GM12801 (cell line): ENCODE measurements around the gene TELO2.

Experiments
- CTCF ChIP-seq: IDR thresholded peaks from one replicate; pipeline ENCODE4 v1.5.1; 2011; ENCODE audit warnings: control low read depth; ENCODE audit not compliant: insufficient read length; ENCODE audit errors: extremely low read depth

The TELO2 gene

DNA sequence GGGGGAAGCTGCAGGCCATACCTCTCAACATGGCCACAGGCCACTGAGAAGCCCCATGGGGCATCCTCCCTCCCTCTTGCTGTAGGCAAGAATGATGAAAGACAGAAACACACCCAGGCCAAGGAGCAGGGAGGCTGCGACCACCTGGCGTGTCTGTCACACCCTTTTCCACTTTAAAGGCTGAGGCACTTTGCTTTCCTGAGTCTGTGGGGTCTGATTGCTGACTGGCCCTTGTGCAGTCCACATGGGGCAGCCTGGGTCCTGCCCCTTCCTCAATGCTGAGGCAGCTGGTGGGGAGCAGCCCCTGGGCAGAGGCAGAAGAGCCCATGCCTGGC is 49.0 kb downstream of the TELO2 start:
- no peak for TF ChIP-seq CTCF

GRCh38 chr16:1542533-1542932 is 49.4 kb downstream of the TELO2 start:
- no peak for TF ChIP-seq CTCF

DNA sequence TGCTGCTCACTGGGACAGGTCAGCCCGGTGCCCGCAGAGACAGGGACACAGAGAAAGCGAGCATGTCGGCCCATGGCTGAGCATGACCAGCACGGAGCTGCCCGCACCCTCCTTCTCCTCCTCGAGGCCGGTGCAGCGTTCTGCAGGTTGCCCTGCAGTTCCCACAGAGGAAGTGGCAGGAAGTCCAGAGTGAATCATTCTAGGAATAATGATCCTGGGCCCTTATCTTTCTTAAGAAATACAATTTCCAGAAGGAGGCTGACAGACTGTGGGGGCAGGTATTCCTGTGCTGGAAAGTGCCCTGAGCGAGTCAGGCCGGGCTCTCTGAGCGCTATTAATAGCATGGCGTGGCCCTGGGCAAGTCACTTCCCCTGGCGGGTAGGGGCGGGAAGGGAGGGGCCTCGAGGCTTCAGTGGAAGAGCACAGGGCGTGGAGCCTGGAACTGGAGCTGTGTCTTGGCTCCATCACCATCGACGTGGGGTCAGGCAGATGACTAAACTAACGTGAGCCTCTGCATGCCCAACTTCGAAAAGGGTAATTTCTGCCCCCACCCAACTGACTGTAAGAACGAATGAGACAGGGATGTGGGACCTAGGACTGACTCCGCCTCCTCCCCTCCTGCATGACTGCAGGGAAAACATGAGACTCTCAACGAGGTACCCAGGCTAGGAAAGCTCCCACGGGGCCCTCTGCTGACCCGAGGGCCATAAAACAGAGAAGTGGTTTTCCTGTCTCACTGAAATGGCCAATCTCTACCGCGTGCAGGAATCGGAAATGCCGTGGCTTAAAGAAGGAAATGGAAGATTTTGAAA is 50.1 kb downstream of the TELO2 start:
- TF ChIP-seq CTCF = no peak

GRCh38 chr16:1545044-1546040 is 52.2 kb downstream of the TELO2 start:
- no peak for TF ChIP-seq CTCF

GRCh38 chr16:1546430-1546829 is 53.3 kb downstream of the TELO2 start:
- no peak for TF ChIP-seq CTCF

DNA sequence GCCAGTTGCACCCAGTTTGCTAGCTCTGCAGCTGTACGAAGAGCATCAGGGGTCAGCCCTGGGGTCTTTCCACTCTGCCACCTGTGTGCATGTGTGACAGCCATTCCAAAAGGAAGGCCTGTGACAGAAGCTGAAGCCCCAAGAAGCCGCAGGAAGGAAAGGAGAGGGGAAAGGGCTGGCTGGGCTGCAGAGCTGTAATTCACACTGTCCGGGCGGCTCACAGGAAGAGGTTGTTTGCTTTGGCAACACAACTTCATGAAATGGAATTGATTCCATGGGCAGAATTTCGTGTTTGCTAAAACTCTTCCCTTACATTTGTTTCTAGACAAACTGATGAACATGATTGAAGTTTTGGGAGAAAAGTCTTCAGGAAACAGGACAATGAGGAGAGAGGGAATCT is 55.1 kb downstream of the TELO2 start:
- no peak for TF ChIP-seq CTCF

DNA sequence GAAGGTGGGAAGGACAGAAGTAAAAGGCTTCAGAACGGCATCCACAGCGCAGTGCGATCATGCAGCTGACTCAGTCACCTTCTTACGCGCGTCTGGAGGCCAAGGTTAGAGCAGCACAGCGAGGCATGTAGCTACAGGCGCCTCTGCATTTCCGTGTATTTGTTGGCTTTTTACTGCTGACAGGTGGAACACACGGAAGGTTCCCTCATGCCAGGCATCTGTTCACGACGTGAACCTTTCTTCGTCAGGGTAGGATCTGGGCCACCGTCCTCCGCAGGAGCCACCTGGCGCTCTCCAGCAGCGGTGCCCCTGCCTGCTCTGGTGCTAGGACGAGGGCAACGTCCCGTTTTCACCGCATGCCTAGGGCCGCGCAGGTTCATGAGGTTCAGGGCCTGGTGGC is 55.6 kb downstream of the TELO2 start:
- no peak for TF ChIP-seq CTCF
